Measurements from ENCODE around the gene CCDC40. TPM values are rescaled to one million over a fixed set of nuclear protein-coding genes. Genes with fewer than 3 reads are reported as not detected.

The CCDC40 gene
- total RNA-seq, 1 donor from 2014 or later, result 4.4 TPM

DNA sequence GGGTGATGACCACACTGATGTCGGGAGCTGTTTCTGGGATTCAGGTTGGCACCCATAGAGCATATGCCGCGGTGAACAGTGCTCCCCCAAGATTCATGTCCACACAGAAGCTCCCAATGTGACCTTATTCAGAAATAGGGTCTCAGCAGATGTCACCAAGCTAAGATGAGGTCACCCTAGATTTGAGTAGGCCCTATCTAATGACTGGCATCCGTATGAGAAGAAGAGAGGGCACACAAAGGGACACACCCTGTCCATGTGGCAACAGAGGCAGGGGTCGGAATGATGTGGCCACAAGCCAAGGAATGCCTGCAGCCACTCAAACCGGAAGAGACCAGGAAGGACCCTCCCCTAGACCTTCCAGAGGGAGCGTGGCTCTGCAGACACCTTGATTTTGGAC lies 36.3 kb upstream of the CCDC40 start:
- TF ChIP-seq, protein P1, sequence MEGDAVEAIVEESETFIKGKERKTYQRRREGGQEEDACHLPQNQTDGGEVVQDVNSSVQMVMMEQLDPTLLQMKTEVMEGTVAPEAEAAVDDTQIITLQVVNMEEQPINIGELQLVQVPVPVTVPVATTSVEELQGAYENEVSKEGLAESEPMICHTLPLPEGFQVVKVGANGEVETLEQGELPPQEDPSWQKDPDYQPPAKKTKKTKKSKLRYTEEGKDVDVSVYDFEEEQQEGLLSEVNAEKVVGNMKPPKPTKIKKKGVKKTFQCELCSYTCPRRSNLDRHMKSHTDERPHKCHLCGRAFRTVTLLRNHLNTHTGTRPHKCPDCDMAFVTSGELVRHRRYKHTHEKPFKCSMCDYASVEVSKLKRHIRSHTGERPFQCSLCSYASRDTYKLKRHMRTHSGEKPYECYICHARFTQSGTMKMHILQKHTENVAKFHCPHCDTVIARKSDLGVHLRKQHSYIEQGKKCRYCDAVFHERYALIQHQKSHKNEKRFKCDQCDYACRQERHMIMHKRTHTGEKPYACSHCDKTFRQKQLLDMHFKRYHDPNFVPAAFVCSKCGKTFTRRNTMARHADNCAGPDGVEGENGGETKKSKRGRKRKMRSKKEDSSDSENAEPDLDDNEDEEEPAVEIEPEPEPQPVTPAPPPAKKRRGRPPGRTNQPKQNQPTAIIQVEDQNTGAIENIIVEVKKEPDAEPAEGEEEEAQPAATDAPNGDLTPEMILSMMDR (IDR thresholded peaks at IDR 0.05; ENCODE audit: insufficient read depth, low read length, poor library complexity, severe bottlenecking), result no peak
- no peak for DNase-seq (ENCODE audit: low read depth)
- H3K4me3 ChIP-seq (ENCODE audit: low read depth, low read length), result no peak overlapping the region
- H3K27me3 ChIP-seq (ENCODE audit: control insufficient read depth, insufficient read depth, low read length), result no peaks in the 10 kb centered on the region
- H3K36me3 ChIP-seq (ENCODE audit: control insufficient read depth, insufficient read depth, low read length), result no peaks in the 10 kb centered on the region

DNA sequence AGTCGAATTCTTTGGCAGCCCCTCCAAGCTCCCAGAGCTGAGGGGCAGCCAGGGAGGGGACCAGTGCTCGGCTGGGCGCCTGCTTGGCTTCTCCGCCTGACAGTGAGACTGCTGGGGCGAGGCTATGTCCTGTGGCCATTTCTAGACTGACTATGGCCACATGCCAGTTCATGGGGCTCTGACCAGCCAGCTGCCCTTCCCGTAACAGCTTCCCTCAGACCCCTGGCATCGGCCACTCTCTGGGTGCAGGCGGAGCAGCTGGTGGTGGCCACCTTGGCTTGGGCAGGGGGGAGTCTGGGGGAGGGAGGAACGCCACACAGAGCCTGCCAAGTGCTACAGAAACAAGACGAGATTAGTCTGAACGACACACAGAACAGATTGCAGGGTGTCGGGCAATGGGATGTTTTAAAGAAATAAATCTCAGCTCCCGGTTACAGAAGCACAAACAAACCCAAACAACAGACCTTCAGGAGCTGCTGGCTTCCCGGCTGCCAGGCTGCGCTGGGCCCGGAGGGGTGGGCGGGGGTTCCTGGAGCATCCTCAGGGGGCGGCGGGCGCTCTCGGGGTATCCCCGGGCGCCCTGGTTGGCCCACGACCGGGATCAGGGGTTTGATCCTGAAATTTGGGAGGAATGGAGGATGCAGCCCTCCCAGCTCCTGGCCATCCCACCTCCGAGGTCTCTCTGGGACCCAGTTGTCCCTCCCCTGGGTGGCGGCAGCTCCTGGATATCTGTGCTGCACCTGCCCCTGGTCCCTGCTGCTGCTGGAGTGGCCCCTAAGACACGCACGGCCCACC lies 35.3 kb upstream of the CCDC40 start:
- Histone ChIP-seq H3K27me3 (ENCODE audit: control insufficient read depth, insufficient read depth, low read length) (no peaks in the 10 kb centered on the region), H3K4me3 (ENCODE audit: low read depth, low read length) (no peak overlapping the region), H3K36me3 (ENCODE audit: control insufficient read depth, insufficient read depth, low read length) (no peaks in the 10 kb centered on the region)
- TF ChIP-seq, protein P1 (IDR thresholded peaks at IDR 0.05; ENCODE audit: insufficient read depth, low read length, poor library complexity, severe bottlenecking), result no peak
- DNase-seq (ENCODE audit: low read depth), result no peak

DNA sequence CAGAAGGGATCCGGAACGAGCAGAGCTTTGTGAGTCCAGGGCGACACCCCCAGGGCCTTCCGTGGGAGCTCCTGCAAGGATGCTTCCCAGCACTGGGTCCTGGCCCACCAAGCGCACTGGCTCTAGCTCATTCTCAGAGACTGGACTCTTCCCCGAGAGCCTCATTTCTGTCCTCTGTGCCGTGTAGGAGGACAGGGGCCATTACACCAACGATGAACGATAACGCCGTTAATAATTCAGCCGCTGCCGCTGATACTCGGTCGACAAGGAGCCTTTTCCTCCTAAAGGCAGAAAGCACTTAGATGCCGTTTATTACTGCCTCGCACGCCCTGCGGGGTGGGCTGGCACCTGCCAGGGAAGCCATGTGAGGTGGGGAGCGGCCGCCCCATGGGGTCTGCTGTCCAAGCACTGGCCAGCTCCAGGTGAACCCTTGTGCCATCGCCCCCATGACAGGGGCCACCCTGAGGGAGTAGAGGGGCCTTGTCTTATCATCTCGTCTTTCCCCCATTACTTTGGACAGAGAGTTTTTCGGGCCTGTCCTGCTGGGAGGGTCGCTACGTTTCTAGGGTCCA lies 34.3 kb upstream of the CCDC40 start:
- H3K36me3 ChIP-seq (ENCODE audit: control insufficient read depth, insufficient read depth, low read length), result no peaks in the 10 kb centered on the region
- no peak overlapping the region for H3K4me3 ChIP-seq (ENCODE audit: low read depth, low read length)
- TF ChIP-seq, protein P1 (IDR thresholded peaks at IDR 0.05; ENCODE audit: insufficient read depth, low read length, poor library complexity, severe bottlenecking), result no peak
- no peaks in the 10 kb centered on the region for H3K27me3 ChIP-seq (ENCODE audit: control insufficient read depth, insufficient read depth, low read length)
- no peak for DNase-seq (ENCODE audit: low read depth)

DNA sequence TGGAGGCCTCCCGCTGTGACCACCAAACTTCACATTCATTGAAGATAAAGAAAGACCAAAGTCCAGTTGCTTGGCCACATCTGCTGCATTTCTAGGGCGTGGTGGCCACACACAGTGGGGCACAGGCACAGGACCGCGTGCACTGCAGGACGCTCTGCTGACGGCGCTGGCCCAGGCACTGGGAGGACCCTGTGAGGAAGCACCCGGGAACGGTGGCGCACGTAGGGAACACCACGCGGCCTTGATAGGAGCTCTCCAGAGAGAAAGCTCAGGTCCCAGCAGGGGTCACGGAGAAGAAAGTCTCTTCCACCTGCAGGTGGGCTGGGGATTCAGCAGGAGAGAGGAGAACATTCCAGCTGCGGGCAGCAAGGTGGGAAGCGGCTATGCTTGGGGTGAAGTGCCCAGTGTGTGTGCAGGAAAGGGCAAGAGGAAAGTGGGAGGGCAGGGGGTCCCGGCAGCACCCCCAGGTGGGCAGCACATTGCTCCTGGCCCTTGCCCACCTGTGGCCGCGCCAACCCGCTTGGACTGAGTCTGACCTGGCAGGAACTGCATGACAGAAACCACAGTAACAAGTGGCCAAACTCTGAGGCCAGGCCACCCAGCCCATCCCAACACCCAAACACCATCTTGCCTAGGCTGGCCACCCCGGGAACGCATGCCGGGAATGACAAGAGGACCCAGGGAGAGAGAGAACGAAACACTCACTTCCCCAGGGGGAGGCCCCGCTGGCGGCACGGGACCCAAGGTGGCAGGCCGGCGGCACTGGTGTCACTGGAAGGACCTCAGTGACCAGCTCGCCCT lies 33.6 kb upstream of the CCDC40 start:
- Histone ChIP-seq H3K27me3 (ENCODE audit: control insufficient read depth, insufficient read depth, low read length) (no peaks in the 10 kb centered on the region), H3K4me3 (ENCODE audit: low read depth, low read length) (no peak overlapping the region), H3K36me3 (ENCODE audit: control insufficient read depth, insufficient read depth, low read length) (no peaks in the 10 kb centered on the region)
- DNase-seq (ENCODE audit: low read depth), result no peak
- TF ChIP-seq, protein P1 (IDR thresholded peaks at IDR 0.05; ENCODE audit: insufficient read depth, low read length, poor library complexity, severe bottlenecking), result no peak

DNA sequence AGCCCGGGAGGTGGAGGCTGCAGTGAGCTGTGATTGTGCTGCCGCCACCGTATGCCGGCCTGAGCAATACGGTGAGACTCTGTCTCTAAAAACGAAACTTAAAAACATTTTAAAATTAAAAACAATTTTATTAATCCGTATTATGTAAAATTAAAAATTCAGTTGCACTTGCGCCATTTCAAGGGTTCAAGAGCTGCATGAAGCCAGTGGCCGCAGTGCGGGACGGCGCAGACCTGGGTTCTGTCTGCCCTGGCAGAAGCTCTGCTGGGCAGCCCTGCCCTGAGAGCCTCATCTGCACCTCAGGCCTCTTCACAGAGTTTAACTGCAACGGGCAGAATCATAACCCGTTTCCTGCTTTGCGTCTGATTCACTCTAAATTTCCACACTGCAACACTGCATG lies 32.5 kb upstream of the CCDC40 start:
- Histone ChIP-seq H3K27me3 (ENCODE audit: control insufficient read depth, insufficient read depth, low read length) (no peaks in the 10 kb centered on the region), H3K36me3 (ENCODE audit: control insufficient read depth, insufficient read depth, low read length) (no peaks in the 10 kb centered on the region), H3K4me3 (ENCODE audit: low read depth, low read length) (no peak overlapping the region)
- TF ChIP-seq, protein P1 (IDR thresholded peaks at IDR 0.05; ENCODE audit: insufficient read depth, low read length, poor library complexity, severe bottlenecking), result no peak
- no peak for DNase-seq (ENCODE audit: low read depth)
